Prostate gland (tissue), 2 donors: ENCODE measurements around the gene TESPA1. TPM values are rescaled to one million over a fixed set of nuclear protein-coding genes. Genes with fewer than 3 reads are reported as not detected.

Source experiments
- DNase-seq: peaks from one replicate; pipeline ENCODE4 v3.0.0-alpha.2; 2019; ENCODE audit warnings: low spot score
- H3K27ac ChIP-seq, 2 donors: fragments of 200-600 bp; sonication (generic); 2 replicates each; pipeline ENCODE4 v1.5.1; 2017 to 2019
- H3K27me3 ChIP-seq: fragments of 200-600 bp; sonication (generic); replicated peaks from 2 replicates; pipeline ENCODE4 v1.5.1; 2019; ENCODE audit not compliant: insufficient read depth
- H3K36me3 ChIP-seq, 2 donors: fragments of 200-600 bp; sonication (generic); 1 replicate in 1 of 2; 2 replicates in 1 of 2; pipeline versions ENCODE4 v1.5.1 to v1.8.1; 2017 to 2019
- H3K4me1 ChIP-seq: fragments of 200-600 bp; sonication (generic); replicated peaks from 2 replicates; pipeline ENCODE4 v1.5.1; 2019
- H3K4me3 ChIP-seq, 2 donors: fragments of 200-600 bp; sonication (generic); 2 replicates each; pipeline ENCODE4 v1.5.1; 2017 to 2019
- H3K9me3 ChIP-seq: fragments of 200-600 bp; sonication (generic); 2 replicates; pipeline ENCODE4 v1.5.1; 2017
- CTCF ChIP-seq, 4 experiments: fragments of 200-600 bp in 2 of 4; fragments of 450-650 bp in 2 of 4; sonication (generic) in 2 of 4; IDR thresholded peaks; 1 replicate in 3 of 4; 2 replicates in 1 of 4; pipeline ENCODE4 v1.5.1; 2016 to 2019; ENCODE audit warnings: antibody characterized with exemption in 4 of 4, mild to moderate bottlenecking in 2 of 4, moderate library complexity in 2 of 4
- POLR2A ChIP-seq: fragments of 450-650 bp; IDR thresholded peaks from one replicate; pipeline ENCODE4 v1.6.1; 2016; ENCODE audit warnings: antibody characterized with exemption, mild to moderate bottlenecking
- POLR2AphosphoS5 ChIP-seq: sonication (generic); formaldehyde crosslinking; IDR thresholded peaks from one replicate; pipeline ENCODE4 v1.6.1; 2017; ENCODE audit warnings: antibody characterized with exemption
- WGBS: methylation state at CpG from one replicate; pipeline ENCODE4 v1.1.5; 2018; 5-methylcytosine and 5-hydroxymethylcytosine counted together
- intact Hi-C: fragments of 100-400 bp; cut with DNase I; formaldehyde crosslinking; loops from one replicate; pipeline ENCODE4 v1.14.2; 2022
- total RNA-seq, 2 donors: library from RNA; depleted of rRNA; stranded (reverse); fragments of >200 nt; gene quantifications; one replicate each; pipeline ENCODE4 v1.1.0, GENCODE V29; 2016

Gene TESPA1
- total RNA-seq, 2 donors from 2014 or later = 0.41 to 6.1 TPM

DNA sequence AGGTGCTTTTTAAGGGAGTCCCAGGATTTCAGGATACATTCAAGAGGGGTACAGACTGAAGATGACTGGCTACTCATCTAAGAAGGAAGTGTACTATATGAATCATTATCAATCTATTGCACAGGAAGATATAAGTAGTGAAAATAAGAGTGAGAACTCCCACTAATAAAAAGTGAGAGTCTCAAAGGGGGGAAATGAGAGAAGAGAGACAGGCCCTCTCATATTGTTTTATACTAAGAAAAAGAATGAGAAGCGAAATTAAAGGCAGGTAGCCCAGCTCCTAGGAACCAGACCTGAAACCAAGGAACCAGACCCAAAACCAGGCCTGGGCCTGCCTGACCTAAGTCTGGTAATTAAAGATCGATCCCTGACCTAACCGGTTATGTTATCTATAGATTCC is 54.6 kb downstream of the TESPA1 start:
- intact Hi-C loops = no loop called here
- WGBS = 61% methylated on average over 3 of the region's 3 CpGs

GRCh38 chr12:54926246-54926645 is 58.3 kb downstream of the TESPA1 start:
- 88% methylated on average over 1 of the region's 1 CpG for WGBS
- Histone ChIP-seq H3K4me1 (no peaks in the 10 kb centered on the region), H3K4me3 (no peak overlapping the region), H3K9me3 (no peaks in the 10 kb centered on the region), H3K36me3 (no peaks in the 10 kb centered on the region), H3K27me3 (no peaks in the 10 kb centered on the region), H3K27ac (no peak overlapping the region)
- intact Hi-C loops = no loop called here
- no peak for TF ChIP-seq POLR2A
- TF ChIP-seq POLR2AphosphoS5 = no peak
- TF ChIP-seq CTCF (IDR thresholded peaks at IDR 0.05) = no peak
- DNase-seq = no peak

More for the DNA sequence above, 54.6 kb downstream of the TESPA1 start:
- H3K4me1 ChIP-seq = peaks cover 4% of the 10 kb centered on the region
- H3K27ac ChIP-seq = no peak overlapping the region
- no peak for DNase-seq
- no peaks in the 10 kb centered on the region for H3K9me3 ChIP-seq
- TF ChIP-seq CTCF (IDR thresholded peaks at IDR 0.05) = no peak
- TF ChIP-seq POLR2A = no peak
- TF ChIP-seq POLR2AphosphoS5 = no peak
- no peak overlapping the region for H3K4me3 ChIP-seq
- H3K36me3 ChIP-seq = no peaks in the 10 kb centered on the region
- H3K27me3 ChIP-seq = no peaks in the 10 kb centered on the region

GRCh38 chr12:54924972-54925707 is 59.4 kb downstream of the TESPA1 start:
- WGBS = 61% methylated on average over 8 of the region's 8 CpGs
- no peaks in the 10 kb centered on the region for H3K36me3 ChIP-seq
- intact Hi-C loops = no loop called here
- no peaks in the 10 kb centered on the region for H3K4me1 ChIP-seq
- TF ChIP-seq CTCF (IDR thresholded peaks at IDR 0.05) (no peak), POLR2A (no peak), POLR2AphosphoS5 (no peak)
- no peak for DNase-seq
- H3K27me3 ChIP-seq = no peaks in the 10 kb centered on the region
- H3K27ac ChIP-seq = no peak overlapping the region
- H3K9me3 ChIP-seq = no peaks in the 10 kb centered on the region
- no peak overlapping the region for H3K4me3 ChIP-seq

DNA sequence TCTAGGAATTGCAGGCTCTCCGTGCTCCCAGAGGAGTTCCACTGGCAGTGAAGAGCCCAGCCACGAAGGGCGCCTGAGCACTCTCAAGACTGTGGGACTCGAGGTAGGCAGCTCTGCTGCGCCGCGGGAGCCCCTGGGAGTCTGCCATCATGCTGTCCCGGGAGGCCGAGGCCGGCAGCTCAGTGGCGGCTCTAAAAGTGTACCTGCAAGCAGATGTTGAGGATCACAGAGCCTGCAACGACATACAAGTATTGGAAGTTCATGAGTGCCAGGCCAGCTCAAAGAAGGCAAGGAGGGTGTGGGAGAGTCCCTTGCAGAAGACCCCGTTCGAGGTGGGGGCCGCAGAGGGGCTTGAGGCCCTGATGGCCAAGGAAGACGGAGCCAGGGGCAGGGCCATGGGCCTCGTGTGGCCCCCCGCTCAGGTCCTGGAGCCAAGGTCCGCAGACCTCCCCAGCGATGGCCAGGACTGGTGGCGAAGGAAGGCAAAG is 67.5 kb downstream of the TESPA1 start:
- intact Hi-C loops = no loop called here
- H3K36me3 ChIP-seq = no peaks in the 10 kb centered on the region
- WGBS = 93% methylated on average over 21 of the region's 21 CpGs
- H3K4me3 ChIP-seq = no peak overlapping the region
- no peak for DNase-seq
- H3K9me3 ChIP-seq = no peaks in the 10 kb centered on the region
- H3K27me3 ChIP-seq = no peaks in the 10 kb centered on the region
- no peak for TF ChIP-seq POLR2AphosphoS5
- TF ChIP-seq POLR2A = no peak
- TF ChIP-seq CTCF (IDR thresholded peaks at IDR 0.05) = no peak
- no peak overlapping the region for H3K27ac ChIP-seq
- no peaks in the 10 kb centered on the region for H3K4me1 ChIP-seq

Other genes starting within 250 kb of the TESPA1 start
- gene MUCL1, start 130.2 kb downstream of the TESPA1 start, total RNA-seq = not detected
- gene NEUROD4, start 35.2 kb upstream of the TESPA1 start, total RNA-seq = under 1 TPM in 1 of 2 donors, not detected in 1; 0.11 TPM
- gene OR9K2, start 141.6 kb upstream of the TESPA1 start, total RNA-seq = not detected
- not detected for gene OR10A7, start 236.3 kb upstream of the TESPA1 start, total RNA-seq